ENCODE data around the gene PRCD.

Gene PRCD

GRCh38 chr17:76535788-76536510, 3.9 kb upstream of the PRCD start:
- no peak overlapping the region for H3K4me3 ChIP-seq (ENCODE audit: low read depth, low read length)
- TF ChIP-seq, protein P1, sequence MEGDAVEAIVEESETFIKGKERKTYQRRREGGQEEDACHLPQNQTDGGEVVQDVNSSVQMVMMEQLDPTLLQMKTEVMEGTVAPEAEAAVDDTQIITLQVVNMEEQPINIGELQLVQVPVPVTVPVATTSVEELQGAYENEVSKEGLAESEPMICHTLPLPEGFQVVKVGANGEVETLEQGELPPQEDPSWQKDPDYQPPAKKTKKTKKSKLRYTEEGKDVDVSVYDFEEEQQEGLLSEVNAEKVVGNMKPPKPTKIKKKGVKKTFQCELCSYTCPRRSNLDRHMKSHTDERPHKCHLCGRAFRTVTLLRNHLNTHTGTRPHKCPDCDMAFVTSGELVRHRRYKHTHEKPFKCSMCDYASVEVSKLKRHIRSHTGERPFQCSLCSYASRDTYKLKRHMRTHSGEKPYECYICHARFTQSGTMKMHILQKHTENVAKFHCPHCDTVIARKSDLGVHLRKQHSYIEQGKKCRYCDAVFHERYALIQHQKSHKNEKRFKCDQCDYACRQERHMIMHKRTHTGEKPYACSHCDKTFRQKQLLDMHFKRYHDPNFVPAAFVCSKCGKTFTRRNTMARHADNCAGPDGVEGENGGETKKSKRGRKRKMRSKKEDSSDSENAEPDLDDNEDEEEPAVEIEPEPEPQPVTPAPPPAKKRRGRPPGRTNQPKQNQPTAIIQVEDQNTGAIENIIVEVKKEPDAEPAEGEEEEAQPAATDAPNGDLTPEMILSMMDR (IDR thresholded peaks at IDR 0.05; ENCODE audit: control insufficient read depth, extremely low read depth, insufficient read depth) = no peak

DNA sequence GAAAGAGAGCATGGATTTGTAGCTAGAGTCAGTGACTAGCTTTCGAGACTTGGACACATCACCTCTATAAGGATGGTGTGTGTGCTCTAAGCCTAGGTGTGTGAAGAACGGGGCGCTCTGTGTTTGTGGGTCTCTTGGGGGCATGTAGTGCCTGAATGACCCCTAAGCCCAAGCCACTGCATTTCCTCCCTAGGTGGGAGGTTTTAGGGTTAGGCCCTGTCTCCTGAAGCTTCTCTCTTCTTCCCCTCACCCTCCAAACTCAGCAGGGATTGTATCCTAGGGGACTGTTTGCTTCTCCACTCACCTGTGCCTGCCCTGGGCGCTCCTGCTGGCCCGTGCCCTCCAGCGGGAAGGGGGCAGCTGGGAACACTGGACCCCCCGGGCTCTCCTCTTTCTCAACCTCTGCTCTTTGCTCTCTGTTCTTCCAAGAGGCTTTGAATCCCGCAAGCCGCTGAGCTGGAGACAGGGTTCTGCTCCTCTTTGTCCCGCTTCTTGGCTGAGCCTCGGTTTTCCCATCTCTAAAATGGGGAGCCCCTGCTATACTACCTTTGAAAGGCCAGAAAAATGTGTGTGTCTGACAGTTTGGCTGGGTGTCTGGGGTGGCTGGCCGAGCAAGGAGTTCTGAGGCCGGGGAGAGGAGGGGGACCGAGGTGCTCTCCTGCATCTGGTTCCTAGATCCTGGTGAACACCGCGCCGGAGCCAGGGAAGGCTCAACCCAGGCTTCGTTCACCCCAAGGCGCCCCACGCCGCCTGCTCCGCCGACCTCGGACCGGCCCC, 3.1 kb upstream of the PRCD start:
- no peak for DNase-seq (ENCODE audit: low read depth)
- TF ChIP-seq, protein P1 (IDR thresholded peaks at IDR 0.05; ENCODE audit: control insufficient read depth, extremely low read depth, insufficient read depth) = no peak
- H3K4me3 ChIP-seq (ENCODE audit: low read depth, low read length) = no peak overlapping the region

More at GRCh38 chr17:76535788-76536510, 3.9 kb upstream of the PRCD start:
- no peak for DNase-seq (ENCODE audit: low read depth)

DNA sequence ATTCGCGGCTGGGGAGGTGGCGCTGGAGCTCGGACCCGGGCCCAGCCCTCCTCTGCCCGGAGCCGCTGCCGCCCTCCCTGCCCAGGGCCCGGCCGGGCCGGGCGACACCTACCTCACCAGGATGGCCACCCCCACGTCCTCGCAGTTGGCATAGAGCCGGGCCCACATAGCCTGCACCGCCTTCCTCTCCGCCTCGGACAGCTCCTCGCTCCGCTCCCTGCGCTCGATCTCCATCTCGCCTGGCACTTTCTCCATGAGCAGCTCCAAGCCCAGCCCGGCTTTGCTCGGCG, 2.6 kb upstream of the PRCD start:
- no peak for DNase-seq (ENCODE audit: low read depth)
- no peak overlapping the region for H3K4me3 ChIP-seq (ENCODE audit: low read depth, low read length)
- TF ChIP-seq, protein P1 (IDR thresholded peaks at IDR 0.05; ENCODE audit: control insufficient read depth, extremely low read depth, insufficient read depth) = no peak

DNA sequence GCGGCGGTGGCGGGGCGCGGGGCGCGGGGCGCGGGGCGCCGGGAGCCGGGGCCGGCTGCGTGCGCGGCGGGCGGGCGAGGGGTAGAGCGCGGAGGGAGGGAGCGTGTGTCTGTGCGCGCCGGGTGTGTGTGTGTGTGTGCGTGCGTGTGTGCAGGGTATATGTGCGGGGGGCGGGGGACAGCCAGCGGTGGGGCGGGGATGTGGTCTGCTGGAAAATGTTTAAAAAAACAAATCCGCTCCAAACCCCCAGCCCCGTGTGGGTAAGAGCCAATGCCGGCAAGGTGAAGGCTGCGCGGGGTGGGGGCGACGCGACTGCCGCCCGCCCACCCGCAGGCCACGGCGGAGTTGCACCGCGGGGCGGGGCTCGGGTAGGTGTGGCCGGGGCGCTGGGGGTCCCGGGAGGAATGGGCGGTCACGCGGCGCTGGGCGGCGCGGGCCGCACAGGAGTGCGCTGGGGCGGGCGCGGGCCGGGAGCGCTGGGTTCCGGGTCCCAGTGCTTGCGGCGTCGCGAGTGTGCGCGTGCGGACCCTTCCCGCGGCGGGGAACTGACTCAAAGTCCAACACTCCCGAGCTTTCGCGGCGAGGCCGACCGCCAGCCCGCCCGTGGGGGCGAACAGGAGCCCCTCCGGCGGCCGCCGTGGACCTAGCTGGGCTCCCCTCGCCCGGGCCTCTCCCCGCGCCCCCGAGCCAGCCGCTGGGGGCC, 2.1 kb upstream of the PRCD start, which contains the start of gene CYGB:
CYGB (minus strand) TSS at position 132 of the 703 bp plus-strand sequence. CDS start 167 bp downstream, outside the sequence.
- H3K4me3 ChIP-seq (ENCODE audit: low read depth, low read length) = no peak within 1 kb of the TSS
- DNase-seq (ENCODE audit: low read depth) = no peak
- TF ChIP-seq, protein P1 (IDR thresholded peaks at IDR 0.05; ENCODE audit: control insufficient read depth, extremely low read depth, insufficient read depth) = no peak

DNA sequence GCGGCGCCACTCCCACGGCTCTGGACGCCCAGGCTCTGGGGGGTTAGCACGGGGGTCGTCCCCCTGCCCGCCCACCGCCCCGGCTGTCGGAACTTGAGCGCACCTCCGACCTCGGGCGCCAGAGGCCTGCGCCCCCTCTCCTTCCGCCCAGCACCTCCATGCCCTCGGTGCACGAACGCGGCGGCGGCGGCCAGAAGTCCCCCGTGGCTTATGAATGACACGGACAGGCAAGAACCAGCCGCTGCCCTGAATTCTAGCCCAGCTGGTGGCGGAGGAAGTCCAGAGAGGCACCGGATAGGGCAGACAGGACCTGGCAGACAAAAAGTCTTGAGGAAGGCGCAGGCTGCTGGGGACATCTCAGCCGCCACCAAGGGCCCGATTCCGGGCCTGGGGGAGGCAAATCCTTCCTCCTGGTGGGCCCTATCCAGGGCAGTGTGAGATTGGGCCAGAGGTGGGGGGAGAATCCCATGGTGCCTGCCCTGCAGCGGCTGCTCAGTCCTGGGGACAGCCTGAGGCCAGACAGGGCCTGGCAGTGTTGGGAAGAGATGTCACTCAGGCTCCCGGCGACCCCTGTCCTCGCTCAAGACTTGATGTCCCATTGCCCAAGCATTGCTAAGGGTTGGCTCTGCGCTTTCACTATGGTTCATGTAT, 1.4 kb upstream of the PRCD start:
- no peak for DNase-seq (ENCODE audit: low read depth)
- H3K4me3 ChIP-seq (ENCODE audit: low read depth, low read length) = no peak overlapping the region
- TF ChIP-seq, protein P1 (IDR thresholded peaks at IDR 0.05; ENCODE audit: control insufficient read depth, extremely low read depth, insufficient read depth) = no peak

DNA sequence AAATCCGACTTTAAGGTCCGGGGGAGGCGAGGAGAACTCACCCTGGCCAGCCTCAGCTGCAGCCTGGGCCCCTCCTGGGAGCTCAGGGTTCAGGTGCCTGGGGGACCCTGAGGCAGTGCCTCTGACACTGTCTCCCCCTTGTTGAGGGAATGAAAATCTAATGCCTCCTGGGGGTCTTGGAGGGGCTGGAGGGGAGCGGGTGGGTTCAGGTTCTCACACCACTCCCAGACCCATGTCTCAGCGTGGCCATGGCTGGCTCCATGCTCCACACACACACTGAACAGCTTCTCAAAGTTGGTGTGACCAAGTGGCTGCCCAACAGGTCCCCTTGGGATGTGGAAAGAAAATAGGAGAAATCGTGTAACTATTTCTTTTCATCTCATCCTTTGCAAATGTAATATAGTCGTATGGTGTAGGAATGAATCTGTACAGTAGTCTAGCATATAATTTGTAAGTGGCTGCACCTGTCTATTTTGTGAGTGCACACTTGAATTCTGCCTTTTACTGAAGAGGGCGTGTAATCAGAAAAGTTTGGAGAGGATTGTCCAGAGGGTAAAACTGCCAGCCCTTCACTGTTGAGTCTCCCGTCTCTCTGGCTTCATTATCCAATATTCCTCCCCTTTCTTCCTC, 788 bp upstream of the PRCD start:
- TF ChIP-seq, protein P1 (IDR thresholded peaks at IDR 0.05; ENCODE audit: control insufficient read depth, extremely low read depth, insufficient read depth) = no peak
- no peak for DNase-seq (ENCODE audit: low read depth)
- H3K4me3 ChIP-seq (ENCODE audit: low read depth, low read length) = no peak overlapping the region

All from LNCaP clone FGC (cell line).